H1 (cell line): ENCODE measurements around the gene CACNA1F. TPM values are rescaled to one million over a fixed set of nuclear protein-coding genes. Genes with fewer than 3 reads are reported as not detected.

Experiments
- CTCF ChIA-PET: fragments of 300-600 bp; sonication (Branson Sonifier 250); formaldehyde crosslinking; loops from one replicate; lab custom pipeline; 2021; ENCODE audit not compliant: partially characterized antibody; lab: Charles Lee
- POLR2A ChIA-PET: fragments of 300-600 bp; sonication (Branson Sonifier 250); formaldehyde crosslinking; loops from one replicate; lab custom pipeline; 2021; ENCODE audit warnings: inconsistent platforms; ENCODE audit not compliant: partially characterized antibody; lab: Charles Lee
- DNase-seq, 2 experiments: peaks; one replicate each; pipeline versions ENCODE4 v3.0.0 to v3.0.0-alpha.2; 2010 to 2022; ENCODE audit warnings: low spot score in 2 of 2, low read depth in 1 of 2, mixed read lengths in 1 of 2
- FAIRE-seq: peaks from 2 replicates; lab custom pipeline; 2011; peaks lifted over from hg19 to GRCh38; lab: Jason Lieb, UNC
- H2AFZ ChIP-seq: 2 replicates; pipeline ENCODE4 v1.8.1; 2012; ENCODE audit warnings: low read length, inconsistent platforms
- H2AK5ac ChIP-seq: 2 replicates; pipeline ENCODE4 v1.6.1; 2013; ENCODE audit warnings: low read depth, low read length
- H2BK120ac ChIP-seq: replicated peaks from 2 replicates; pipeline ENCODE3; 2013; ENCODE audit warnings: low read depth, low read length, inconsistent platforms
- H2BK12ac ChIP-seq: 2 replicates; pipeline ENCODE4 v1.6.1; 2013; ENCODE audit warnings: low read depth, low read length
- H2BK15ac ChIP-seq: 2 replicates; pipeline ENCODE4 v1.6.1; 2013; ENCODE audit warnings: low read length
- H2BK20ac ChIP-seq: 2 replicates; pipeline ENCODE4 v1.6.1; 2013; ENCODE audit warnings: low read length
- H2BK5ac ChIP-seq: 2 replicates; pipeline ENCODE4 v1.6.1; 2013; ENCODE audit warnings: low read depth, low read length
- H3K14ac ChIP-seq: 2 replicates; pipeline ENCODE4 v1.6.1; 2013; ENCODE audit warnings: inconsistent platforms; ENCODE audit not compliant: insufficient read length
- H3K18ac ChIP-seq: 2 replicates; pipeline ENCODE4 v1.6.1; 2013; ENCODE audit warnings: low read length; ENCODE audit errors: extremely low read depth
- H3K23ac ChIP-seq: 2 replicates; pipeline ENCODE4 v1.6.1; 2013; ENCODE audit warnings: inconsistent platforms; ENCODE audit not compliant: insufficient read length
- H3K23me2 ChIP-seq: 2 replicates; pipeline ENCODE4 v1.6.1; 2013; ENCODE audit warnings: low read depth, low read length
- H3K27ac ChIP-seq: 2 replicates; pipeline ENCODE4 v1.6.1; 2011; ENCODE audit warnings: low read depth, low read length, inconsistent platforms
- H3K27me3 ChIP-seq, 4 experiments: replicated peaks in 1 of 4; 1 replicate in 1 of 4; 2 replicates in 3 of 4; pipeline versions ENCODE4 v1.6.1 to v1.8.1; 2011 to 2013; ENCODE audit warnings: low read length in 3 of 4, mild to moderate bottlenecking in 3 of 4, inconsistent platforms in 2 of 4, mixed read lengths in 2 of 4, moderate library complexity in 1 of 4; ENCODE audit not compliant: control insufficient read depth in 3 of 4, insufficient read depth in 3 of 4; ENCODE audit errors: extremely low read depth in 1 of 4
- H3K36me3 ChIP-seq, 4 experiments: 2 replicates each; pipeline versions ENCODE4 v1.6.1 to v1.8.1; 2011 to 2013; ENCODE audit warnings: mild to moderate bottlenecking in 4 of 4, low read length in 3 of 4, moderate library complexity in 2 of 4, control low read depth in 1 of 4, inconsistent platforms in 1 of 4; ENCODE audit not compliant: insufficient read depth in 4 of 4, control insufficient read depth in 2 of 4
- H3K4ac ChIP-seq: replicated peaks from 2 replicates; pipeline ENCODE3; 2013; ENCODE audit warnings: low read length, low read depth, mixed read lengths, inconsistent platforms; ENCODE audit not compliant: insufficient read length
- H3K4me1 ChIP-seq, 4 experiments: replicated peaks in 1 of 4; 1 replicate in 1 of 4; 2 replicates in 3 of 4; pipeline versions ENCODE4 v1.6.1 to v1.8.1; 2011 to 2013; ENCODE audit warnings: low read length in 3 of 4, inconsistent platforms in 2 of 4, mixed read lengths in 1 of 4; ENCODE audit not compliant: insufficient read depth in 4 of 4, control insufficient read depth in 3 of 4
- H3K4me2 ChIP-seq, 2 experiments: 2 replicates each; pipeline versions ENCODE4 v1.6.1 to v1.8.1; 2011 to 2013; ENCODE audit warnings: low read depth in 2 of 2, low read length in 2 of 2, control low read depth in 1 of 2, inconsistent platforms in 1 of 2, mild to moderate bottlenecking in 1 of 2; ENCODE audit not compliant: insufficient read depth in 1 of 2
- H3K4me3 ChIP-seq, 4 experiments: fragments of 200-600, 300-600 bp in 1 of 4; sonication (generic), shearing (Covaris generic), sonication (Bioruptor Twin) in 1 of 4; 2 replicates each; pipeline versions ENCODE4 v1.5.1 to v1.8.1; 2011 to 2016; ENCODE audit warnings: low read length in 4 of 4, low read depth in 3 of 4, control low read depth in 2 of 4, inconsistent platforms in 2 of 4, mild to moderate bottlenecking in 2 of 4, mixed read lengths in 1 of 4, moderate library complexity in 1 of 4; ENCODE audit not compliant: insufficient read depth in 2 of 4; ENCODE audit errors: extremely low read depth in 1 of 4
- H3K56ac ChIP-seq: replicated peaks from 2 replicates; pipeline ENCODE3; 2013; ENCODE audit warnings: low read depth, mild to moderate bottlenecking, mixed read lengths, low read length, inconsistent platforms; ENCODE audit not compliant: insufficient read length
- H3K79me1 ChIP-seq: 2 replicates; pipeline ENCODE4 v1.6.1; 2013; ENCODE audit warnings: low read depth, low read length, control low read depth
- H3K79me2 ChIP-seq, 2 experiments: 2 replicates each; pipeline versions ENCODE4 v1.6.1 to v1.8.1; 2012 to 2013; ENCODE audit warnings: low read length in 2 of 2, mild to moderate bottlenecking in 2 of 2, inconsistent platforms in 1 of 2; ENCODE audit not compliant: insufficient read depth in 2 of 2, control insufficient read depth in 1 of 2
- H3K9ac ChIP-seq, 4 experiments: replicated peaks in 1 of 4; 1 replicate in 1 of 4; 2 replicates in 3 of 4; pipeline versions ENCODE4 v1.6.1 to v1.8.1; 2011 to 2013; ENCODE audit warnings: low read depth in 3 of 4, low read length in 3 of 4, control low read depth in 2 of 4, mild to moderate bottlenecking in 2 of 4, moderate library complexity in 2 of 4, inconsistent platforms in 1 of 4; ENCODE audit errors: extremely low read depth in 1 of 4
- H3K9me3 ChIP-seq, 2 experiments: 2 replicates each; pipeline versions ENCODE4 v1.6.1 to v1.8.1; 2012 to 2013; ENCODE audit warnings: mild to moderate bottlenecking in 2 of 2, moderate library complexity in 2 of 2, control low read depth in 1 of 2, inconsistent platforms in 1 of 2, low read depth in 1 of 2, low read length in 1 of 2, mixed read lengths in 1 of 2; ENCODE audit not compliant: insufficient read depth in 2 of 2
- H4K20me1 ChIP-seq, 2 experiments: replicated peaks in 1 of 2; 2 replicates each; pipeline versions ENCODE3 to v1.8.1; 2011 to 2013; ENCODE audit warnings: inconsistent platforms in 2 of 2, low read length in 2 of 2, mild to moderate bottlenecking in 1 of 2; ENCODE audit not compliant: insufficient read depth in 2 of 2, control insufficient read depth in 1 of 2
- H4K5ac ChIP-seq: 2 replicates; pipeline ENCODE4 v1.6.1; 2013; ENCODE audit warnings: low read length, low read depth, mixed read lengths, inconsistent platforms; ENCODE audit not compliant: insufficient read length
- H4K8ac ChIP-seq: 2 replicates; pipeline ENCODE4 v1.8.0; 2013; ENCODE audit warnings: mild to moderate bottlenecking, moderate library complexity, low read length, inconsistent platforms; ENCODE audit not compliant: insufficient read depth; ENCODE audit errors: extremely low read depth
- H4K91ac ChIP-seq: replicated peaks from 2 replicates; pipeline ENCODE3; 2013; ENCODE audit warnings: low read length, mixed read lengths, inconsistent platforms; ENCODE audit not compliant: insufficient read length
- CREB1 ChIP-seq: IDR thresholded peaks from 2 replicates; pipeline ENCODE4 v1.6.1; 2012; ENCODE audit warnings: inconsistent platforms
- SP1 ChIP-seq: IDR thresholded peaks from 2 replicates; pipeline ENCODE4 v1.6.1; 2011; ENCODE audit warnings: low read depth, low read length
- TCF12 ChIP-seq: IDR thresholded peaks from 2 replicates; pipeline ENCODE4 v1.6.1; 2011; ENCODE audit warnings: low read depth, mild to moderate bottlenecking, low read length
- WGBS, 2 experiments: shearing (Covaris generic) in 1 of 2; methylation state at CpG; one replicate each; pipeline versions ENCODE4 v1.1.6 to v1.1.7; 2013 to 2015; ENCODE audit warnings: low lambda C conversion rate in 2 of 2, mixed read lengths in 2 of 2, inconsistent platforms in 1 of 2, low coverage in 1 of 2, missing lambda C conversion rate in 1 of 2; ENCODE audit not compliant: insufficient replicate concordance in 2 of 2, insufficient coverage in 1 of 2, insufficient read length in 1 of 2; ENCODE audit errors: extremely low coverage in 1 of 2, missing lambda C conversion rate in 1 of 2; 5-methylcytosine and 5-hydroxymethylcytosine counted together
- polyA plus RNA-seq, 7 experiments: library from polyadenylated mRNA; depleted of rRNA in 3 of 7; stranded (reverse) in 5 of 7; unstranded in 2 of 7; fragments of >200 nt in 5 of 7; fragments of 200-250 nt in 2 of 7; gene quantifications; 1 replicate in 5 of 7; 2 replicates in 1 of 7; 4 replicates in 1 of 7; pipeline versions ENCODE4 v1.2.1 to v1.2.3, GENCODE V29; 2011 to 2013; ENCODE audit warnings: missing spikeins in 2 of 7, mixed read lengths in 2 of 7
- total RNA-seq: library from RNA; stranded (reverse); fragmentation: NEBNext Ultra II Directional; extraction: Animal tissue kit (Norgen Biotek cat#: 25700); gene quantifications from 2 replicates; pipeline ENCODE4 v1.2.1, GENCODE V29; 2021

Gene CACNA1F
- total and polyA plus RNA-seq, 2 of the 8 experiments (the other 6 are each of a cell fraction or from before 2014, with no cell fraction given), result 0.59 to 0.84 TPM

DNA sequence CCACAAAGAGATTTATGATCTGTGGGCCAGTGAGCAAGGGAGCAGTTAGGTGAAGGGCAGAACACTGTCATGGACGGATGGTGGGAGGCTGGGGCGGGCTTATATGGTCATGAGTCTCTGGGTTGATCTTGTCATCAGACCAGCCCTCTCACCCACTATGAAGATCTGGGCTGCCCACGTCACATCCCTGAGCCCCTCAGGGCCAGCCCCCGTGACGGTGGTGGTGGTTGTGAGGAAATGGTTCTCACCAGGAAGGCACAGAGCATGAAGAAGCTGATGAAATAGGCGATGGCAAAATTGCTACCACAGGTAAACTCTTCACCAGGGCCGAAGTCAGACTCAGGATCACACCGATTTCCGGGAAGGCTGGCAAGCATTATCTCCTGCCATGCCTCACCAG is 22.1 kb downstream of the CACNA1F start:
- no peak for FAIRE-seq
- H3K9ac ChIP-seq, result no peak overlapping the region
- no peak overlapping the region for H3K4me3 ChIP-seq
- H2BK20ac ChIP-seq, result no peak overlapping the region
- no peaks in the 10 kb centered on the region for H3K36me3 ChIP-seq
- H3K79me1 ChIP-seq, result no peaks in the 10 kb centered on the region
- no peak overlapping the region for H2BK5ac ChIP-seq
- H2BK12ac ChIP-seq, result no peak overlapping the region
- H4K20me1 ChIP-seq, result no peaks in the 10 kb centered on the region
- H3K9me3 ChIP-seq, result no peaks in the 10 kb centered on the region
- no peak overlapping the region for H2BK120ac ChIP-seq
- H3K18ac ChIP-seq, result no peak overlapping the region
- H3K56ac ChIP-seq, result no peak overlapping the region
- no peak overlapping the region for H3K23ac ChIP-seq
- no peaks in the 10 kb centered on the region for H3K79me2 ChIP-seq
- H3K4ac ChIP-seq, result no peak overlapping the region
- WGBS, 2 experiments, result 89% methylated on average over 7 of the region's 9 CpGs; no CpG with 5 or more reads in 1 of the 2 experiments
- no peak overlapping the region for H3K27ac ChIP-seq
- DNase-seq, result no peak
- no peak overlapping the region for H4K5ac ChIP-seq
- H2AK5ac ChIP-seq, result no peak overlapping the region
- no peak overlapping the region for H2BK15ac ChIP-seq
- H2AFZ ChIP-seq, result no peak overlapping the region
- H3K27me3 ChIP-seq, result no peaks in the 10 kb centered on the region
- H3K14ac ChIP-seq, result no peak overlapping the region
- H4K8ac ChIP-seq, result no peak overlapping the region
- no peak overlapping the region for H4K91ac ChIP-seq
- ChIA-PET CTCF (interaction anchor here (4.6 kb wide), 1 partner anchor 18 kb away, joined by 22 read pairs; no protein-coding TSS in a partner anchor), POLR2A (no interaction called here)
- H3K4me2 ChIP-seq, result no peak overlapping the region
- peaks cover 0 to 9% (median 2%) of the 10 kb centered on the region in 4 experiments; a peak in 2 of 7 replicates for H3K4me1 ChIP-seq
- no peaks in the 10 kb centered on the region for H3K23me2 ChIP-seq
- no peak for TF ChIP-seq TCF12
- no peak for TF ChIP-seq SP1
- TF ChIP-seq CREB1, result no peak
